Trophoblast cell (in vitro differentiated cells and primary cell): Measurements from ENCODE around the gene COCH.
"Not testable (repeated sequence)": the region's sequence is repeated elsewhere in the genome, so short reads cannot be mapped to it uniquely, and the experiment has no call there.

Experiments used
- DNase-seq, 2 donors: peaks; one replicate each; pipeline ENCODE4 v3.0.0-alpha.2; 2016
- H2AFZ ChIP-seq: 2 replicates; pipeline ENCODE4 v1.6.1; 2013; ENCODE audit warnings: low read length, moderate library complexity, mild to moderate bottlenecking; ENCODE audit not compliant: insufficient read depth, poor library complexity
- H2AK5ac ChIP-seq: 2 replicates; pipeline ENCODE4 v1.6.1; 2013; ENCODE audit warnings: mild to moderate bottlenecking, low read length
- H2BK120ac ChIP-seq: 2 replicates; pipeline ENCODE4 v1.6.1; 2013; ENCODE audit warnings: low read length, mild to moderate bottlenecking, moderate library complexity; ENCODE audit not compliant: insufficient read depth, poor library complexity
- H2BK12ac ChIP-seq: 2 replicates; pipeline ENCODE4 v1.6.1; 2013; ENCODE audit warnings: mild to moderate bottlenecking, low read length, moderate library complexity
- H2BK5ac ChIP-seq: 2 replicates; pipeline ENCODE4 v1.6.1; 2013; ENCODE audit warnings: low read length, low read depth, moderate library complexity, mild to moderate bottlenecking; ENCODE audit not compliant: poor library complexity
- H3K14ac ChIP-seq: 2 replicates; pipeline ENCODE4 v1.6.1; 2013; ENCODE audit warnings: mild to moderate bottlenecking, low read length
- H3K18ac ChIP-seq: 2 replicates; pipeline ENCODE4 v1.6.1; 2013; ENCODE audit warnings: mild to moderate bottlenecking, low read length
- H3K23ac ChIP-seq: 2 replicates; pipeline ENCODE4 v1.6.1; 2013; ENCODE audit warnings: low read length
- H3K27ac ChIP-seq: 2 replicates; pipeline ENCODE4 v1.5.1; 2013; ENCODE audit warnings: low read depth, mild to moderate bottlenecking, inconsistent platforms, low read length, moderate library complexity
- H3K27me3 ChIP-seq: 2 replicates; pipeline ENCODE4 v1.6.1; 2013; ENCODE audit warnings: inconsistent platforms, mild to moderate bottlenecking, low read length, moderate library complexity; ENCODE audit not compliant: insufficient read depth
- H3K36me3 ChIP-seq, 2 experiments: 1 replicate in 1 of 2; 2 replicates in 1 of 2; pipeline ENCODE4 v1.6.1; 2013; ENCODE audit warnings: low read length in 2 of 2, mild to moderate bottlenecking in 2 of 2, moderate library complexity in 1 of 2; ENCODE audit not compliant: insufficient read depth in 2 of 2, control insufficient read depth in 1 of 2
- H3K4ac ChIP-seq: 2 replicates; pipeline ENCODE4 v1.6.1; 2013; ENCODE audit warnings: low read depth, mild to moderate bottlenecking, low read length, moderate library complexity
- H3K4me1 ChIP-seq, 2 experiments: 1 replicate in 1 of 2; 2 replicates in 1 of 2; pipeline ENCODE4 v1.6.1; 2013; ENCODE audit warnings: low read length in 2 of 2, mild to moderate bottlenecking in 2 of 2, moderate library complexity in 1 of 2; ENCODE audit not compliant: insufficient read depth in 2 of 2, control insufficient read depth in 1 of 2
- H3K4me2 ChIP-seq: 2 replicates; pipeline ENCODE4 v1.6.1; 2013; ENCODE audit warnings: inconsistent platforms, mild to moderate bottlenecking, low read length, moderate library complexity
- H3K4me3 ChIP-seq: 2 replicates; pipeline ENCODE4 v1.5.1; 2013; ENCODE audit warnings: mild to moderate bottlenecking, low read depth, low read length, inconsistent platforms
- H3K79me1 ChIP-seq: one replicate; pipeline ENCODE4 v1.6.1; 2013; ENCODE audit warnings: low read length
- H3K79me2 ChIP-seq: 2 replicates; pipeline ENCODE4 v1.6.1; 2013; ENCODE audit warnings: low read length, mild to moderate bottlenecking; ENCODE audit not compliant: control insufficient read depth, insufficient read depth, poor library complexity
- H3K9ac ChIP-seq: 2 replicates; pipeline ENCODE4 v1.6.1; 2013; ENCODE audit warnings: mild to moderate bottlenecking, low read length
- H3K9me3 ChIP-seq: 2 replicates; pipeline ENCODE4 v1.6.1; 2013; ENCODE audit warnings: low read depth, mild to moderate bottlenecking, control low read depth, inconsistent platforms, low read length; ENCODE audit not compliant: insufficient read depth
- H4K12ac ChIP-seq: 2 replicates; pipeline ENCODE4 v1.6.1; 2013; ENCODE audit warnings: low read depth, mild to moderate bottlenecking, low read length, moderate library complexity
- H4K8ac ChIP-seq: 2 replicates; pipeline ENCODE4 v1.6.1; 2013; ENCODE audit warnings: low read depth, mild to moderate bottlenecking, low read length, moderate library complexity
- H4K91ac ChIP-seq: one replicate; pipeline ENCODE4 v1.6.1; 2013; ENCODE audit warnings: low read depth, mild to moderate bottlenecking, low read length, moderate library complexity
- WGBS: extraction: QIAGEN DNeasy Blood & Tissue Kit; methylation state at CpG from one replicate; pipeline ENCODE4 v1.1.7; 2013; ENCODE audit warnings: missing lambda C conversion rate; ENCODE audit not compliant: insufficient read length, insufficient coverage; ENCODE audit errors: extremely low coverage; 5-methylcytosine and 5-hydroxymethylcytosine counted together

COCH gene

DNA sequence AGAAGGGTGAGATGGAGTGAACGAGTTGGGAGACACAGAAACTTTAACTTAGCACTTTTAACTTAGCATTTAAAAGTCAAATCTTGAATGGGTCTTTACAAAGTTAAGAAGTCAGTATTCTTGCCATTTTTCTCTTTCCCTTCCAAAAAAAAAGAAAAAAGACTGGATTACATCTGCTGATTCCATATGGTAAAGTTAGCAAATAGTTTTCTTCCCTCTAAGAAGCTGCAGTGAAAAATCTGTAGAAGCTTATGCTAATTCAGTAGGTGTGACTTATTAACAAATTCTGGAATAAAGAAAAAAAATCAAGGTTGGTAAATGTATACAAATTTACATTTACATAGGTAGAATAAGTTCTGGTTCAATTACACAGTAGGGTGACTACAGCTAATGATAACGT lies 50.9 kb downstream of the COCH start:
- Histone ChIP-seq H3K23ac (no peak overlapping the region), H3K36me3 (peaks cover 3 to 4% of the 10 kb centered on the region in 2 experiments), H3K4ac (no peak overlapping the region), H3K79me2 (no peaks in the 10 kb centered on the region), H2AFZ (no peak overlapping the region), H2BK120ac (no peak overlapping the region), H3K14ac (no peak overlapping the region), H3K27ac (no peak overlapping the region), H2BK12ac (no peak overlapping the region), H3K9me3 (no peaks in the 10 kb centered on the region), H3K79me1 (no peaks in the 10 kb centered on the region), H3K4me1 (no peaks in the 10 kb centered on the region), H4K12ac (no peak overlapping the region), H4K91ac (no peak overlapping the region), H3K9ac (no peak overlapping the region), H2AK5ac (no peak overlapping the region), H3K4me3 (no peak overlapping the region), H3K27me3 (no peaks in the 10 kb centered on the region), H3K4me2 (no peak overlapping the region), H2BK5ac (no peak overlapping the region), H4K8ac (no peak overlapping the region), H3K18ac (no peak overlapping the region)
- DNase-seq, result no peak
- WGBS, result no CpG with 5 or more reads among the region's 2 CpGs

DNA sequence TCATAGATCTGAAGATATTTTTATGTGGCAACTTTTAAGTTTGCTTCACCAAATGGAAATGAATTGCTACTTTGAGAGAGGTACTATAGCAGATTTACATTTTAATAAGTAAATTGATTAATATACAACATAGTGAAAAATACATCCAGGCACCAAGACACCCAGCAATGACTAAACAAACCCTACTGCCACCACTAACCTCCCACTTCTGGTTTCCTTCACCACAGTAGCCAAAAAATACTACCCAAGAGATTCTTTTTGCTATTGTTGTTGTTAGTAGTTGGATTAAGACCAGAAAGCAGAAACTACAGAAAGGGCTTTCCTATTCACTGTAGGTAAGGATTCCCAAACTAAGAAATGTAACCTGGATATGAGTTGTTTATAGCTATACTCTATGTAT lies 54.1 kb downstream of the COCH start:
- Histone ChIP-seq H3K79me2 (no peaks in the 10 kb centered on the region), H3K4ac (no peak overlapping the region), H4K8ac (no peak overlapping the region), H3K36me3 (peaks cover 4 to 6% of the 10 kb centered on the region in 2 experiments), H3K79me1 (no peaks in the 10 kb centered on the region), H2BK12ac (no peak overlapping the region), H3K9ac (no peak overlapping the region), H3K4me1 (no peaks in the 10 kb centered on the region), H3K4me3 (no peak overlapping the region), H3K18ac (no peak overlapping the region), H2AFZ (no peak overlapping the region), H3K27me3 (no peaks in the 10 kb centered on the region), H2AK5ac (no peak overlapping the region), H4K12ac (no peak overlapping the region), H3K14ac (no peak overlapping the region), H4K91ac (no peak overlapping the region), H2BK120ac (no peak overlapping the region), H3K9me3 (no peaks in the 10 kb centered on the region), H2BK5ac (no peak overlapping the region), H3K23ac (no peak overlapping the region), H3K27ac (no peak overlapping the region), H3K4me2 (no peak overlapping the region)
- DNase-seq, result no peak

DNA sequence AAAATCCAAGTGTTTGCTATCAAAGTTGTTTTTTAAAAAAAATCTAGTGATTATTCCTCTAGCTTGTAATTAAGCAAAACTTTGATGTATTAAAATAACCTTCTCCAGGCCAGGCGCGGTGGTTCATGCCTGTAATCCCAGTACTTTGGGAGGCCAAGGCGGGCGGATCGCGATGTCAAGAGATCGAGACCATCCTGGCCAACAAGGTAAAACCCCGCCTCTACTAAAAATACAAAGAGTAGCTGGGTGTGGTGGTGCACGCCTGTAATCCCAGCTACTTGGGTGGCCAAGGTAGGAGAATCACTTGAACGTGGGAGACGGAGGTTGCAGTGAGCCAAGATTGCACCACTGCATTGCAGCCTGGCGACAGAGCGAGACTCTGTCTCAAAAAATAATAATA lies 59.6 kb downstream of the COCH start:
- not testable (repeated sequence) for H3K14ac ChIP-seq, H3K9me3 ChIP-seq, DNase-seq, H3K79me1 ChIP-seq, H2BK120ac ChIP-seq, H3K23ac ChIP-seq, H4K91ac ChIP-seq, H4K8ac ChIP-seq, H2BK5ac ChIP-seq, H3K27ac ChIP-seq, H3K4ac ChIP-seq, H3K4me3 ChIP-seq, H3K4me1 ChIP-seq, H3K9ac ChIP-seq, H2AK5ac ChIP-seq, H3K4me2 ChIP-seq, H2BK12ac ChIP-seq, H3K79me2 ChIP-seq, H4K12ac ChIP-seq, H3K18ac ChIP-seq, H3K36me3 ChIP-seq, H2AFZ ChIP-seq, H3K27me3 ChIP-seq
- WGBS, result no CpG with 5 or more reads among the region's 13 CpGs

DNA sequence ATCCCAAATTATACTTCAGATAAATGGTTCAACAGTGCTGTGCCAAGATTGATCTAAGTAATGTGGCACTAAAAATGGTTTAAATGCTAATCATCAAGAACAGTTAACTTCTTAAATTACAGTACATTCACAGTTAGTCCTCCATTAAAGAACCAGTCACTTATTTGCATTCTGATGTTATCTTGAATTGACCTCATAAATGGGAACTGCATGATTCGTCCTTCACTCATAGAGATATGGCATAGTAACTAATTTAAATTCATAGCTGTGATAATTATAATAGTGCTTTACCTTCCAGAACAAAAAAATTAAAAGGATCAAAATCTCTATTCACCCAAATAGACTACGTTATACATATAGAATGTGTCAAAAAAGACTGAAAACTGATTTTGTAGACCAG lies 61.1 kb downstream of the COCH start:
- Histone ChIP-seq H3K23ac (no peak overlapping the region), H2BK120ac (no peak overlapping the region), H3K18ac (no peak overlapping the region), H3K4ac (no peak overlapping the region), H3K79me1 (no peaks in the 10 kb centered on the region), H3K9ac (no peak overlapping the region), H3K14ac (no peak overlapping the region), H3K4me3 (no peak overlapping the region), H2BK5ac (no peak overlapping the region), H4K8ac (no peak overlapping the region), H4K12ac (no peak overlapping the region), H2AK5ac (no peak overlapping the region), H3K79me2 (no peaks in the 10 kb centered on the region), H3K36me3 (peaks cover 5 to 6% of the 10 kb centered on the region in 2 experiments), H4K91ac (no peak overlapping the region), H2BK12ac (no peak overlapping the region), H3K4me1 (no peaks in the 10 kb centered on the region), H3K4me2 (no peak overlapping the region), H2AFZ (no peak overlapping the region), H3K9me3 (no peaks in the 10 kb centered on the region), H3K27me3 (no peaks in the 10 kb centered on the region), H3K27ac (no peak overlapping the region)
- DNase-seq, result no peak
- WGBS, result no CpG with 5 or more reads among the region's 2 CpGs
